SK-N-SH (cell line): ENCODE data around the gene HMGB2.

ENCODE experiments used
- CTCF ChIP-seq: fragments of 200-600 bp; sonication (generic); IDR thresholded peaks from 2 replicates; pipeline ENCODE4 v1.6.1; 2017; ENCODE audit warnings: antibody characterized with exemption, mild to moderate bottlenecking, moderate library complexity
- FOXM1 ChIP-seq: IDR thresholded peaks from 2 replicates; pipeline ENCODE4 v1.4.0; 2012; ENCODE audit warnings: low read depth, mild to moderate bottlenecking
- NFIC ChIP-seq: IDR thresholded peaks from 2 replicates; pipeline ENCODE4 v1.4.0; 2012; ENCODE audit warnings: borderline replicate concordance
- POLR2AphosphoS5 ChIP-seq: IDR thresholded peaks from 2 replicates; pipeline ENCODE4 v1.6.1; 2012; ENCODE audit warnings: low read depth, low read length
- REST ChIP-seq: IDR thresholded peaks from 2 replicates; pipeline ENCODE4 v1.6.1; 2012; ENCODE audit warnings: mild to moderate bottlenecking, low read depth, low read length, moderate library complexity

- no peak for TF ChIP-seq POLR2AphosphoS5
- TF ChIP-seq CTCF: no peak
- TF ChIP-seq NFIC: no peak
- TF ChIP-seq REST: no peak
- TF ChIP-seq FOXM1: no peak
Observed at GRCh38 chr4:173318240-173318639, 15.9 kb downstream of the HMGB2 start.
